DOHH2 (cell line): ENCODE measurements around the gene TAF1.
"Not testable (repeated sequence)": the region's sequence is repeated elsewhere in the genome, so short reads cannot be mapped to it uniquely, and the experiment has no call there.

Source experiments
- H3F3A ChIP-seq: fragments of 200-600 bp; sonication (generic), shearing (Covaris generic); 2 replicates; pipeline ENCODE4 v1.6.0; 2016; ENCODE audit warnings: antibody characterized with exemption, mild to moderate bottlenecking; ENCODE audit not compliant: control insufficient read depth, insufficient read depth
- H3K27ac ChIP-seq: fragments of 200-600 bp; sonication (generic); 2 replicates; pipeline ENCODE4 v1.5.1; 2014; ENCODE audit warnings: low read depth, mild to moderate bottlenecking, low read length, moderate library complexity
- H3K27me3 ChIP-seq: fragments of 200-600 bp; sonication (generic); 2 replicates; pipeline ENCODE4 v1.6.1; 2014; ENCODE audit warnings: mild to moderate bottlenecking, low read length, mixed read lengths; ENCODE audit not compliant: control insufficient read depth
- H3K36me3 ChIP-seq: fragments of 200-600 bp; sonication (generic); 2 replicates; pipeline ENCODE4 v1.6.1; 2014; ENCODE audit warnings: mild to moderate bottlenecking, low read length, moderate library complexity, mixed read lengths; ENCODE audit not compliant: control insufficient read depth
- H3K4me1 ChIP-seq: fragments of 200-600 bp; sonication (generic); 2 replicates; pipeline ENCODE4 v1.6.1; 2014; ENCODE audit warnings: mild to moderate bottlenecking, low read length, mixed read lengths; ENCODE audit not compliant: control insufficient read depth
- H3K4me2 ChIP-seq: fragments of 200-600 bp; sonication (generic); 2 replicates; pipeline ENCODE4 v1.6.0; 2014; ENCODE audit warnings: mild to moderate bottlenecking, low read length, moderate library complexity
- H3K4me3 ChIP-seq: fragments of 200-600 bp; sonication (generic); 2 replicates; pipeline ENCODE4 v1.5.1; 2014; ENCODE audit warnings: mild to moderate bottlenecking, low read length, mixed read lengths
- H3K79me2 ChIP-seq: fragments of 200-600 bp; sonication (generic); 2 replicates; pipeline ENCODE4 v1.6.1; 2014; ENCODE audit warnings: mild to moderate bottlenecking, low read length, mixed read lengths; ENCODE audit not compliant: control insufficient read depth
- H3K9me2 ChIP-seq: fragments of 200-600 bp; sonication (generic); replicated peaks from 2 replicates; pipeline ENCODE4 v1.6.1; 2014; ENCODE audit warnings: mild to moderate bottlenecking, low read length, mixed read lengths; ENCODE audit not compliant: control insufficient read depth
- H3K9me3 ChIP-seq: fragments of 200-600 bp; sonication (generic); 2 replicates; pipeline ENCODE4 v1.6.1; 2014; ENCODE audit warnings: antibody characterized with exemption, low read length, mixed read lengths; ENCODE audit not compliant: control insufficient read depth, insufficient read depth
- H4K20me1 ChIP-seq: fragments of 200-600 bp; sonication (generic); 2 replicates; pipeline ENCODE4 v1.6.0; 2014; ENCODE audit warnings: low read depth, mild to moderate bottlenecking, antibody characterized with exemption, low read length, moderate library complexity; ENCODE audit not compliant: control insufficient read depth, insufficient read depth
- EZH2phosphoT487 ChIP-seq: fragments of 200-600 bp; sonication (generic); IDR thresholded peaks from 2 replicates; pipeline ENCODE4 v1.6.1; 2017; ENCODE audit warnings: borderline replicate concordance, mild to moderate bottlenecking, antibody characterized with exemption, low read length, moderate library complexity, mixed read lengths
- TF ChIP-seq, protein P1 (sequence below): fragments of 200-600 bp; sonication (generic); IDR thresholded peaks from one replicate; pipeline ENCODE4 v1.5.1; 2014; ENCODE audit warnings: antibody characterized with exemption, mild to moderate bottlenecking, low read depth, low read length; ENCODE audit not compliant: poor library complexity, severe bottlenecking

Gene TAF1

DNA sequence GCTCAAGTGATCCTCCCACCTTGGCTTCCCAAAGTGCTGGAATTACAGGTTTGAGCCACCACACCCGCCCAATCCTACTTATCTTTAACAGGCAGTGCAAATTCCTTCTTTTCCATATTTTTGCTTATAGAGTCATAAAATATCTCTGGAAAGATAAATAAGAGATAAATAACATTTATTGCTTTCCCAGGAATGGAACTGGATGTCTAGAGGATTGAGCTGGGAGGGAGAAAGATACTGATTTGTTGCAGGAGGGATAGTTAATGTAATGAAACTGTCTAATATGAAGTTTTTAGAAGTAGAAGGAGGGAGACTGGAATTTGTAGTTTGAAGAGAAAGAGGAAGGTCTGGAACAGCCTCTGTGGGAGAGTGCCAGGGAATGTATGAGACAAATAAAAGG is 44.4 kb upstream of the TAF1 start:
- H3K9me2 ChIP-seq: no peaks in the 10 kb centered on the region
- no peaks in the 10 kb centered on the region for H3K9me3 ChIP-seq
- no peaks in the 10 kb centered on the region for H3K4me1 ChIP-seq
- TF ChIP-seq, protein P1, sequence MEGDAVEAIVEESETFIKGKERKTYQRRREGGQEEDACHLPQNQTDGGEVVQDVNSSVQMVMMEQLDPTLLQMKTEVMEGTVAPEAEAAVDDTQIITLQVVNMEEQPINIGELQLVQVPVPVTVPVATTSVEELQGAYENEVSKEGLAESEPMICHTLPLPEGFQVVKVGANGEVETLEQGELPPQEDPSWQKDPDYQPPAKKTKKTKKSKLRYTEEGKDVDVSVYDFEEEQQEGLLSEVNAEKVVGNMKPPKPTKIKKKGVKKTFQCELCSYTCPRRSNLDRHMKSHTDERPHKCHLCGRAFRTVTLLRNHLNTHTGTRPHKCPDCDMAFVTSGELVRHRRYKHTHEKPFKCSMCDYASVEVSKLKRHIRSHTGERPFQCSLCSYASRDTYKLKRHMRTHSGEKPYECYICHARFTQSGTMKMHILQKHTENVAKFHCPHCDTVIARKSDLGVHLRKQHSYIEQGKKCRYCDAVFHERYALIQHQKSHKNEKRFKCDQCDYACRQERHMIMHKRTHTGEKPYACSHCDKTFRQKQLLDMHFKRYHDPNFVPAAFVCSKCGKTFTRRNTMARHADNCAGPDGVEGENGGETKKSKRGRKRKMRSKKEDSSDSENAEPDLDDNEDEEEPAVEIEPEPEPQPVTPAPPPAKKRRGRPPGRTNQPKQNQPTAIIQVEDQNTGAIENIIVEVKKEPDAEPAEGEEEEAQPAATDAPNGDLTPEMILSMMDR: no peak
- no peak for TF ChIP-seq EZH2phosphoT487
- H3K27ac ChIP-seq: no peak overlapping the region
- no peaks in the 10 kb centered on the region for H3F3A ChIP-seq
- H3K4me3 ChIP-seq: no peak overlapping the region
- H3K79me2 ChIP-seq: no peaks in the 10 kb centered on the region
- no peaks in the 10 kb centered on the region for H4K20me1 ChIP-seq
- H3K4me2 ChIP-seq: no peak overlapping the region
- H3K27me3 ChIP-seq: no peaks in the 10 kb centered on the region
- no peaks in the 10 kb centered on the region for H3K36me3 ChIP-seq

DNA sequence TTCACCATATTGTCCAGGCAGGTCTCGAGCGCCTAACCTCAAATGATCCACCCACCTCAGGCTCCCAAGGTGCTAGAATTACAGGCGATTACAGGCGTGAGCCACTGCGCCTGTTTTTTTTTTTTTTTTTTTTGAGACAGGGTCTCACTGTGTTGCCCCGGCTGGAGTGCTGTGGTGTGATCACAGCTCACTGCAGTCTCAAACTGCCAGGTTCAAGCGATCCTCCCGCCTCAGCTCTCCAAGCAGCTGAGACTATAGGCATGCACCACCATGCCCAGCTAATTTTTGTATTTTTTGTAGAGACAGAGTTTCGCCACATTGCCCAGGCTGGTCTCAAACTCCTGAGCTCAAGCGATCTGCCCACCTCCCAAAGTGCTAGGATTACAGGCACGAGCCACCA is 41.7 kb upstream of the TAF1 start:
- H3K9me3 ChIP-seq, H3K27me3 ChIP-seq, H3K79me2 ChIP-seq, H3K36me3 ChIP-seq, H3K4me2 ChIP-seq, H3F3A ChIP-seq, H3K27ac ChIP-seq, H3K4me1 ChIP-seq, H3K9me2 ChIP-seq, H4K20me1 ChIP-seq, H3K4me3 ChIP-seq: not testable (repeated sequence)

DNA sequence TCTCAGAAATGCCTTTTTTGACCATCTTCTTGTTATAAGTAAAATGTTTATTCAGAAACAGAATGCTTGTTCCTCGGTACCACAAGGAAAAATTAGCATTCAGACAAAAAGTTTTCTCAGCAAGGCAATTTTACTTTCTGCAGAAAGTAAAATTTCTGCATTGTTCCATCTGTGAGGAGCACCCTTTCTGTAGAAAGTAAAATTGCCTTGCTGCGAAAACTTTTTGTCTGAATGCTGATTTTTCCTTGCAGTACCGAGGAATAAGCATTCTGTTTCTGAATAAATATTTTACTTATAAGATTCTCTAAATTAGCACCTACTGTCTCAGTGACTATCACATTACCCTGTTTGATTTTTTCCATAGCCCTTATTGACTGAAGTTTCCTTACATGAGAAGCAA is 39.8 kb upstream of the TAF1 start:
- Histone ChIP-seq H3K36me3 (no peaks in the 10 kb centered on the region), H3K27me3 (no peaks in the 10 kb centered on the region), H3K4me3 (no peak overlapping the region), H3K9me2 (no peaks in the 10 kb centered on the region), H3K9me3 (no peaks in the 10 kb centered on the region), H4K20me1 (no peaks in the 10 kb centered on the region), H3K79me2 (no peaks in the 10 kb centered on the region), H3K4me1 (no peaks in the 10 kb centered on the region), H3K27ac (no peak overlapping the region), H3F3A (no peaks in the 10 kb centered on the region), H3K4me2 (no peak overlapping the region)
- no peak for TF ChIP-seq EZH2phosphoT487
- TF ChIP-seq, protein P1: no peak

DNA sequence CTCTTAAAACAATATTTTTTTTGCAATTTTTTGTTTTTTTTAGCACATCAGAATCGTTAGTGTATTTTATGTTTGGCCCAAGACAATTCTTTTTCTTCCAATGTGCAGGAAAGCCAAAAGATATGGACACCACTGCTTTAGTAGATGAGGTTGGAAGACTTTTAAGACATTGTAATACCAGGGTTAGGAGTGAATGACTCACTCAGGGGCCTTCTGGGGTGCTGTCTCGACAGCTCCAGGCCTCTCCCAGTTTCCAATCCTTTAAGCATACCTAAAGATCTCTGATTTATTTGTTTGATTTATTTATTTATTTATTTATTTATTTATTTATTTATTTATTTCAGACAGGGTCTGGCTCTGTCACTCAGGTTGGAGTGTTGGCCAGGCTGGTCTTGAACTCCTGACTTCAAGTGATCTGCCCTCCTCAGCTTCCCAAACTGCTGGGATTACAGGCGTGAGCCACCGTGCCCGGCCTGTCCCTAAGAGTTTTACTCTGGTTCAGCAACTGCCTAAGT is 16.9 kb upstream of the TAF1 start:
- not testable (repeated sequence) for H3K79me2 ChIP-seq, H3K27ac ChIP-seq, H3K4me3 ChIP-seq, H3K4me1 ChIP-seq, H3F3A ChIP-seq, H3K36me3 ChIP-seq, H3K4me2 ChIP-seq, H4K20me1 ChIP-seq, H3K9me3 ChIP-seq, H3K27me3 ChIP-seq, H3K9me2 ChIP-seq

DNA sequence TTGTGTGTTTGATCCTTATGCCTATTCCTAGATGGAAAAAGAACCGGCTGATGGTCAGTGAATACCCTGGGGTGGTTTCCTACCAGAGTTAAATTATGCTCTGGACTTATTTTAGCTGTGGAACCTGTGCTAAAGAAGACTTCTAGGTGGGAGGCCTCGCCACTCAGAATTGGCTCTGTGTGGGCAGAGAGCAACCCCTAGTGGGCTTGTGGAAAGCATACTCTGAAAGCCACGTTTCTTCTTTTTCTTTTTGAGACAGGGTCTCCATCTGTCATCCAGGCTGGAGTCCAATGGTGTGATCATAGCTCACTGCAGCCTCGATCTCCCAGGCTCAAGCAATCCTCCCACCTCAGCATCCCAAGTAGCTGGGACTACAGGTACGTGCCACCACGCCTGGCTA is 16.3 kb upstream of the TAF1 start:
- not testable (repeated sequence) for H3K27ac ChIP-seq, H3K4me1 ChIP-seq, H3K79me2 ChIP-seq, H3K9me2 ChIP-seq, H3K9me3 ChIP-seq, H3K4me3 ChIP-seq, H3K36me3 ChIP-seq, H4K20me1 ChIP-seq, H3K4me2 ChIP-seq, H3F3A ChIP-seq, H3K27me3 ChIP-seq

DNA sequence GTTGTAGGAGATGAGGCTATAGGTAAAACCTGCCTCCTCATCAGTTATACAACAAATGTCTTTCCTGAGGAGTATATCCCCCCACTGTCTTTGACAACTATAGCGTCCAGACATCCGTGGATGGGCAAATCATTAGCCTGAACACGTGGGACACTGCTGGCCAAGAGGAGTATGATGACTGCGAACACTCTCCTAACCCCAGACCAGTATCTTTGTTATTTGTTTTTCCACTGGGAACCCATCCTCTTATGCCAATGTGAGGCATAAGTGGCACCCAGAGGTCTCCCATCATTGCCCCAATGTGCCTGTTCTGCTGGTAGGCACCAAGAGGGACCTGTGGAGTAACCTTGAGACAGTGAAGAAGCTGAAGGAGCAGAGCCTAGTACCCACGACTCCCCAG is 13.7 kb upstream of the TAF1 start:
- not testable (repeated sequence) for H3K36me3 ChIP-seq, H3F3A ChIP-seq, H3K9me2 ChIP-seq, H3K4me1 ChIP-seq, H3K27ac ChIP-seq, H4K20me1 ChIP-seq, H3K4me2 ChIP-seq, H3K79me2 ChIP-seq, H3K27me3 ChIP-seq, H3K9me3 ChIP-seq, H3K4me3 ChIP-seq
